ENCODE data around the gene ANP32D.

DNA sequence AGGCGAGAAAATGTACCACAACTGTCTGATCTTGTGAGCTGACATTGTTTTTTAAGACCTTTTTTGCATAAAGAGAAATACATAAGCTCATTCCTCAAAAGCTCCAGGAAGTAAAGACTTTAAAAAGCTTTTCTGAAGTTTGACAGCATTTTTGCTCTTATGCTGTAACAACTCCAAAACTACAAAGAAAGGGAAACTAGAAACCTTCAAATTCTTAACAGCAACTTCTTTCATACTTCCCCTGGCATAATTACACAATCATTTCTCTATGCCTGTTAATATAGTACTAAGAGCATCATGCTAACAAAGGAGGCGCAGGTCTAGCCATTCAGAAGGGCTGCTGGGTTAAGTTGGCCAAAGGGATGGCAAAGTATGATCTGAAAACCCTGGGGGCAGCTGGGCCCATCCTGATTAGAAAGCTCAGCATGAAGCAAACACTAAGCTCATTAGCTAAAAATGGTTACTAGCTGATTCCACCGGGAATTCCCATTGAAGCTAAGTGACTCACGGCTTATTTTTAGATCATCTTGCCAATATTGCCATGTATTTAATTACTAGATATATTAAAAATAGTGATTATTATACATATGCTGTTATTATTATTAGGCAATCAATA, 26.1 kb upstream of the ANP32D start:
- TF ChIP-seq EP300 (IDR thresholded peaks at IDR 0.05), result no peak
- no peak for TF ChIP-seq POLR2A (IDR thresholded peaks at IDR 0.05)
- TF ChIP-seq, protein P1, sequence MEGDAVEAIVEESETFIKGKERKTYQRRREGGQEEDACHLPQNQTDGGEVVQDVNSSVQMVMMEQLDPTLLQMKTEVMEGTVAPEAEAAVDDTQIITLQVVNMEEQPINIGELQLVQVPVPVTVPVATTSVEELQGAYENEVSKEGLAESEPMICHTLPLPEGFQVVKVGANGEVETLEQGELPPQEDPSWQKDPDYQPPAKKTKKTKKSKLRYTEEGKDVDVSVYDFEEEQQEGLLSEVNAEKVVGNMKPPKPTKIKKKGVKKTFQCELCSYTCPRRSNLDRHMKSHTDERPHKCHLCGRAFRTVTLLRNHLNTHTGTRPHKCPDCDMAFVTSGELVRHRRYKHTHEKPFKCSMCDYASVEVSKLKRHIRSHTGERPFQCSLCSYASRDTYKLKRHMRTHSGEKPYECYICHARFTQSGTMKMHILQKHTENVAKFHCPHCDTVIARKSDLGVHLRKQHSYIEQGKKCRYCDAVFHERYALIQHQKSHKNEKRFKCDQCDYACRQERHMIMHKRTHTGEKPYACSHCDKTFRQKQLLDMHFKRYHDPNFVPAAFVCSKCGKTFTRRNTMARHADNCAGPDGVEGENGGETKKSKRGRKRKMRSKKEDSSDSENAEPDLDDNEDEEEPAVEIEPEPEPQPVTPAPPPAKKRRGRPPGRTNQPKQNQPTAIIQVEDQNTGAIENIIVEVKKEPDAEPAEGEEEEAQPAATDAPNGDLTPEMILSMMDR (IDR thresholded peaks at IDR 0.05), result no peak
